ENCODE results near the gene ADCY10. TPM values are rescaled to one million over a fixed set of nuclear protein-coding genes. Genes with fewer than 3 reads are reported as not detected.

The ADCY10 gene
- total RNA-seq, 1 donor from 2014 or later: 0.27 TPM

- no peaks in the 10 kb centered on the region for H3K4me1 ChIP-seq (ENCODE audit: insufficient read depth, low read length)
- no peak overlapping the region for H3K27ac Mint-ChIP-seq (ENCODE audit: unreplicated experiment)
- no peaks in the 10 kb centered on the region for H3K9me3 Mint-ChIP-seq (ENCODE audit: unreplicated experiment)
- peaks cover 3% of the 10 kb centered on the region for H3K36me3 ChIP-seq (ENCODE audit: insufficient read depth, low read length)
- H3K4me3 ChIP-seq (ENCODE audit: insufficient read depth, low read depth, low read length): no peak overlapping the region
- H4K20me1 ChIP-seq (ENCODE audit: insufficient read depth, low read length): peaks cover 81% of the 10 kb centered on the region
- peaks cover 71% of the 10 kb centered on the region for H3K79me2 ChIP-seq (ENCODE audit: insufficient read depth, low read length)
- no peak overlapping the region for H3K4me2 ChIP-seq (ENCODE audit: low read length)
- H3K27me3 Mint-ChIP-seq (ENCODE audit: low read depth, unreplicated experiment): no peaks in the 10 kb centered on the region
- H2AFZ ChIP-seq (ENCODE audit: low read depth, low read length): no peak overlapping the region
- no peak overlapping the region for H3K9ac ChIP-seq (ENCODE audit: low read length)
- H3K4me1 Mint-ChIP-seq (ENCODE audit: low read depth, unreplicated experiment): peaks cover 36% of the 10 kb centered on the region
- no peak overlapping the region for H3K4me3 Mint-ChIP-seq (ENCODE audit: unreplicated experiment)
- TF ChIP-seq CTCF (IDR thresholded peaks at IDR 0.05; ENCODE audit: insufficient read depth, low read depth, low read length) (no peak), EZH2 (IDR thresholded peaks at IDR 0.05; ENCODE audit: insufficient read depth, low read length) (no peak)
- DNase-seq (ENCODE audit: low read depth) (no peak), FAIRE-seq (no peak)
- H3K27ac ChIP-seq (ENCODE audit: low read depth, low read length): no peak overlapping the region
- no peaks in the 10 kb centered on the region for H3K27me3 ChIP-seq (ENCODE audit: insufficient read depth, low read length)
- H3K36me3 Mint-ChIP-seq (ENCODE audit: low read depth, unreplicated experiment): peaks cover 8% of the 10 kb centered on the region
- H3K9me3 ChIP-seq (ENCODE audit: insufficient read depth, low read depth, low read length): no peaks in the 10 kb centered on the region
Measured at GRCh38 chr1:167762061-167762746, 151.7 kb downstream of the ADCY10 start.

GRCh38 chr1:167761400-167761799, 152.5 kb downstream of the ADCY10 start:
- no peak overlapping the region for H3K9ac ChIP-seq (ENCODE audit: low read length)
- no peak overlapping the region for H3K27ac ChIP-seq (ENCODE audit: low read depth, low read length)
- H3K4me3 ChIP-seq (ENCODE audit: insufficient read depth, low read depth, low read length): no peak overlapping the region
- TF ChIP-seq CTCF (IDR thresholded peaks at IDR 0.05; ENCODE audit: insufficient read depth, low read depth, low read length): no peak
- TF ChIP-seq EZH2 (IDR thresholded peaks at IDR 0.05; ENCODE audit: insufficient read depth, low read length): no peak
- peaks cover 84% of the 10 kb centered on the region for H4K20me1 ChIP-seq (ENCODE audit: insufficient read depth, low read length)
- Mint-ChIP-seq H3K4me1 (ENCODE audit: low read depth, unreplicated experiment) (peaks cover 40% of the 10 kb centered on the region), H3K27me3 (ENCODE audit: low read depth, unreplicated experiment) (no peaks in the 10 kb centered on the region), H3K36me3 (ENCODE audit: low read depth, unreplicated experiment) (peaks cover 8% of the 10 kb centered on the region), H3K4me3 (ENCODE audit: unreplicated experiment) (no peak overlapping the region), H3K9me3 (ENCODE audit: unreplicated experiment) (no peaks in the 10 kb centered on the region), H3K27ac (ENCODE audit: unreplicated experiment) (peak overlapping the region; percentile 54)
- peaks cover 3% of the 10 kb centered on the region for H3K36me3 ChIP-seq (ENCODE audit: insufficient read depth, low read length)
- no peaks in the 10 kb centered on the region for H3K9me3 ChIP-seq (ENCODE audit: insufficient read depth, low read depth, low read length)
- no peak overlapping the region for H3K4me2 ChIP-seq (ENCODE audit: low read length)
- DNase-seq (ENCODE audit: low read depth) (no peak), FAIRE-seq (no peak)
- H3K4me1 ChIP-seq (ENCODE audit: insufficient read depth, low read length): no peaks in the 10 kb centered on the region
- no peak overlapping the region for H2AFZ ChIP-seq (ENCODE audit: low read depth, low read length)
- no peaks in the 10 kb centered on the region for H3K27me3 ChIP-seq (ENCODE audit: insufficient read depth, low read length)
- peaks cover 78% of the 10 kb centered on the region for H3K79me2 ChIP-seq (ENCODE audit: insufficient read depth, low read length)

Other genes with a start within 250 kb of the ADCY10 start
- gene MPZL1, start 192.2 kb downstream of the ADCY10 start, total RNA-seq: 229 and 240 TPM in 2 replicates
- gene DCAF6, start 22.5 kb upstream of the ADCY10 start, total RNA-seq: 57.1 and 57.4 TPM in 2 replicates
- 53.2 and 62.3 TPM in 2 replicates for gene MPC2, start 22.9 kb upstream of the ADCY10 start, total RNA-seq
- gene GPR161, start 222.8 kb upstream of the ADCY10 start, total RNA-seq: 16.5 and 21.9 TPM in 2 replicates